HG03095 (cell line): ENCODE results near the gene TIMP3.
"Not testable (repeated sequence)": the region's sequence is repeated elsewhere in the genome, so short reads cannot be mapped to it uniquely, and the experiment has no call there.

ENCODE experiments used
- ATAC-seq: cut with Tn5 transposase; IDR thresholded peaks from one replicate; pipeline ENCODE4 v1.9.1; 2021; ENCODE audit warnings: moderate library complexity; ENCODE audit not compliant: unreplicated experiment

TIMP3 gene

DNA sequence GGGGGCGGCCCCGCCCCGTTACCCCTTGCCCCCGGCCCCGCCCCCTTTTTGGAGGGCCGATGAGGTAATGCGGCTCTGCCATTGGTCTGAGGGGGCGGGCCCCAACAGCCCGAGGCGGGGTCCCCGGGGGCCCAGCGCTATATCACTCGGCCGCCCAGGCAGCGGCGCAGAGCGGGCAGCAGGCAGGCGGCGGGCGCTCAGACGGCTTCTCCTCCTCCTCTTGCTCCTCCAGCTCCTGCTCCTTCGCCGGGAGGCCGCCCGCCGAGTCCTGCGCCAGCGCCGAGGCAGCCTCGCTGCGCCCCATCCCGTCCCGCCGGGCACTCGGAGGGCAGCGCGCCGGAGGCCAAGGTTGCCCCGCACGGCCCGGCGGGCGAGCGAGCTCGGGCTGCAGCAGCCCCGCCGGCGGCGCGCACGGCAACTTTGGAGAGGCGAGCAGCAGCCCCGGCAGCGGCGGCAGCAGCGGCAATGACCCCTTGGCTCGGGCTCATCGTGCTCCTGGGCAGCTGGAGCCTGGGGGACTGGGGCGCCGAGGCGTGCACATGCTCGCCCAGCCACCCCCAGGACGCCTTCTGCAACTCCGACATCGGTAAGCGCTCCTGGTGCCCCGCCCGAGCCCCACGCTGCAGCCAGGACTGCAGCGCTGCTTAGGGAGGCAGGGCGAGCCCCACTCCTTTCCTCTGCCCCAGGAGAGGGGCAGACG, at the start of gene TIMP3:
TSS of gene TIMP3 (plus strand) at position 169 of the 700 bp plus-strand sequence. CDS start at position 466, 297 bp downstream.
- no peak for ATAC-seq

DNA sequence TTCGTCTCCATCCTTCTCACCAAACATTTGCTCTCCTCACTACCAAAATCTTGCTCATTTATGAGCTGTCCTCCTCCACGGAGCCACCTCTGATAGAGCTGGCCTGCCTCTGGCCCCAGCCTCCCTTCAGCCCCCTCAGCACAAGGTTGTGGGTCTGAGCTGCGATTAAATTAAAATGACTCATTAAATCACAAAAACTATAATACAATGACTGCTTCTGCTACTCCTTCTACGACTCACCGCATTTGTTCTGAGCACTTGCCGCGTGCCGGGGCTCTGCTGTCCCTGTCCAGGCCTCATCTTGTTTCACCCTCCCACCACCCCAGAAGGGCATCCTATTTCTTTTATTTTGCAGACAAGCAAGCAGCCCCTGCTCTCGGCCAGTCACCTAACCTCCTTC, 49.2 kb upstream of the TIMP3 start:
- no peak for ATAC-seq

- ATAC-seq = no peak
Observed at GRCh38 chr22:32752816-32753520, 48.5 kb upstream of the TIMP3 start.

GRCh38 chr22:32753591-32753990, 47.9 kb upstream of the TIMP3 start:
- ATAC-seq = no peak

DNA sequence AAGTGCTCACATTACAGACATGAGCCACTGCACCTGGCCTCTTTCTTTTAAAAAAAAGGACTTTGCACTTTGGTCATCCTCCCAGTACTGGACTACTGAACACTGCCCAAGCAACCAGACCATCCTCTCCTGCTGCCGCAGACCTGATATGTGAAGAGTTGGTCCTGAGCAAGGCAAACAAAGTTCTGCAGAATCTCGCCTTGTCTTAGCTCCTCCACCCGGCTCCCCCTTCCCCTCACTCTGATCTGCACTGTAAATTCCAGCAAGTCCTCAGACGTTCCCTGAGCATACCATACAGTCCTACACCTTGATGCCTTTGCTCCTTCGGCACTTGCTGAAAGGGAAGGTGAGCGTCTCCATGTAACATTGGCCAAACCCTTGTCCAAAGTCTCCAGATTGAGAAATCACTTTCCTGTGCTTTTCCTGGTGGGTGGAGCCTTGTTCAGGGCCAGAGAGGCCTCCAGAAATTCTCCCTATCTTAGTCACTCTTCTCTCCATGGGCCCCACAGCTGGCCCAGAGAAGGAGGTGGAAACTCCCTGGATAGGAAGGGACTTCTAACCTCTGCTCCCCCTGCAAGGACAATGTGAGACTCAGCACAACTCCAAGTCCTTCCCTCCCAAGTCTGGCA, 47.0 kb upstream of the TIMP3 start:
- ATAC-seq = no peak

DNA sequence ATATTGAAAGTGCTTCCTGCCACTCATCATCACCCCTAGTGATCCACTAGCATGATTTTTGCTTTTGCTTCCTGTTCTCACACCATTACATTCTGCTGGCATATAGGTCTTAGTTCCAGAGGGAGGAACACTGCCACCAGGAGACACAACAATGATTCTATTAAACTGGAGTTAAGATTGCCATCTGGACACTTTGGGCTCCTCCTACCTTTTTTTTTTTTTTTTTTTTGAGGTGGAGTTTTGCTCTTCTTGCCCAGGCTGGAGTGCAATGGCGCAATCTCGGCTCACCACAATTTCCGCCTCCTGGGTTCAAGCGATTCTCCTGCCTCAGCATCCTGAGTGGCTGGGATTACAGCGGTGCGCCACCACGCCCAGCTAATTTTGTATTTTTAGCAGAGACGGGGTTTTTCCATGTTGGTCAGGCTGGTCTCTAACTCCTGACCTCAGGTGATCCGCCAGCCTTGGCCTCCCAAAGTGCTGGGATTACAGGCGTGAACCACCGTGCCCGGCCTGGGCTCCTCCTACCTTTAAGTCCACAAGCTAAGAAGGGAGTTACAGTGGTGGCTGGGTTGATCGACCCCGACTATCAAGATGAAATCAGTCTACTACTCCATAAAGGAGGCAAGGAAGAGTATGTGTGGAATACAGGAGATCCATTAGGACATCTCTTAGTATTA, 44.3 kb upstream of the TIMP3 start:
- ATAC-seq = not testable (repeated sequence)

DNA sequence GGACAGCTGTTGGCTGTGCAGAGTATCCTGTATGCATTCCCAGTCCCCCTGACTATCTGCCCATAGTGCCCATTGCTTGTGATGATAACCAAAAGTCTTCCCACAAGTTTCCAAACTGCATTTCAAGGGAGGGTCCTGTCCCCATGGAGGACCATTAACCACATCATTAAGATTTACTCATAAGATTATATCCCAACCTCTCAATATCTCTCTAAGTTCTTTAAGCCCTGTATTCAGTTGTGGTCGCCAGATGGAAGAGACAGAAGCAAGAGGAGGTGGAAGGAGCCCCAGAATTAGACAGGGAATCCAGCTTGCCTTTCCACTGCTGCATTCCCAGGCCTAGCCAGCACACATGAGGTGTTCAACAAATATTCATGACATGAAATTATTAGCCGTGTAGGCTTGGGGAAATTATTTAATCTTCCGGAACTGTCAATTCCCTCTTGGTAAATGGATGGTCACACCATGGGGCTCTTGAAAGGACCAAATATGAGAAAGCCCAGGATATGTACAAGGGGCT, 42.6 kb upstream of the TIMP3 start:
- no peak for ATAC-seq

GRCh38 chr22:32760396-32760795, 41.1 kb upstream of the TIMP3 start:
- ATAC-seq = no peak

GRCh38 chr22:32760815-32761214, 40.7 kb upstream of the TIMP3 start:
- ATAC-seq = no peak

DNA sequence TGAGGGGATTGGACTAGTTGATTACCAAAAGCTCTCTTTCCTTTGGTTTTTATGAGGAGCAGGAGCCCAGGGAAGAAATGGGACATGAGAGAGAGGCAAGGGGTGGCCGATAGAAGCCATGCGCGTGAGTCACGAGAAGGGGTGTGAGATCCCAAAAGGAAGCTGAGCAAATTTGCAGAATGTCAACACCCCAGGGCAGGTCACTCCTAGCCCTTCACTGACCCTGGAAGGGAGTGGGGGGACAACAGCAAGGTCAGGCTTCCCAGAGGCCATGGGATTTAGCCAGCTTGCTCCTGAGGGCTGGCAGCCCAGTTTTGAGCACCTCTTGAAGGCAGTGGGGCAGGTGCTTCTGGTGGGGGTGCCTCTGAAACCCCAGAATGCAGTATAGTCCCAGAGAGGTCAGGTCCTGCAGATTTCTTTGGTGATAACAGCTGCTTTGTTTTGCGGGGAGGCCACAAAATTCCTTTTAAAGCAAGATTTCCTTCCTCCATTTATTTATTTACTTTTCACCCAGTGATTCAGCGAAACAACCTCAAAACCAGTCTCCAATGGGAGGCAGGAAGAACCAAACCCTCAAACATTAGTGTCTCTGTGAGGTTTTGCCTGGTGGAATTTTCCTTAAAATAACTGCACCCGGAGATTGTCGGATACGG, 40.1 kb upstream of the TIMP3 start:
- no peak for ATAC-seq

- no peak for ATAC-seq
Observed at GRCh38 chr22:32764330-32765131, 37.0 kb upstream of the TIMP3 start.

GRCh38 chr22:32765132-32765618, 36.3 kb upstream of the TIMP3 start:
- ATAC-seq = no peak

GRCh38 chr22:32771756-32772155, 29.7 kb upstream of the TIMP3 start:
- no peak for ATAC-seq

DNA sequence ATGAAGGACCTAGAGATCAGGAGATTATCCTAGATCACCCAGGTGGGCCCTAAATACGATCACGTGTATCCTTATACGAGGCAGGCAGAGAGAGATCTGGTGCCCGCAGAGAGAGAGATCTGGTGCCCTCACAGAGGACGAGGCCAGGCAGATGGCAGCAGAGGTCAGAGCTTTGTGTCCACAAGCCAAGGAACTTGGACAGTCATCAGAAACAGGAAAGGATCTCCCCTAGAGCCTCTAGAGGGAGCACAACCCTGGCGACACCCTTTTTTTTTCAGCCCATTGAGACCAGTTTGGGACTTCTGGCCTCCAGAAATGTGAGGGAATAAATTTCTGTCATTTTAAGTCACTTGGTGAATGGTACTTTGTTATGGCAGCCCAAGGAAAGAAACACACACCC, 25.5 kb upstream of the TIMP3 start:
- no peak for ATAC-seq

DNA sequence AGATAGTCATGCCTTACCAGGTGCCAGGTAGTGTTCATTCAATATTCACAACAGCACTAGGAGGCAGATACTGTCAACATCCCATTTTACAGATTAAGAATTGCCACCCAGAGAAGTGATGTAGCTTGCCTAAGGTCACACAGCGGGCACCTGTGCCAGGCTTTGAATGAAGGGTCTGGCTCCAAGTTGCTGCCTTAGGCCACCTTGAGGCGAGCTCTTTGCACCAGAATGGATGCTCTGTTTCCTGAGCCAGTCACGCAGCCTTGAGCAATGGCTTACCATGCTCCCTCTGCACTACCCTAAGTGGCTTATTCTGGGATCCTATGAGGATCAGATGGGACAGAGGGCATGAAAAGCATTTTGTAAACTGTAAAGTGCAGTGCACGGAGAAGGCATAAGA, 25.1 kb upstream of the TIMP3 start:
- ATAC-seq = no peak

DNA sequence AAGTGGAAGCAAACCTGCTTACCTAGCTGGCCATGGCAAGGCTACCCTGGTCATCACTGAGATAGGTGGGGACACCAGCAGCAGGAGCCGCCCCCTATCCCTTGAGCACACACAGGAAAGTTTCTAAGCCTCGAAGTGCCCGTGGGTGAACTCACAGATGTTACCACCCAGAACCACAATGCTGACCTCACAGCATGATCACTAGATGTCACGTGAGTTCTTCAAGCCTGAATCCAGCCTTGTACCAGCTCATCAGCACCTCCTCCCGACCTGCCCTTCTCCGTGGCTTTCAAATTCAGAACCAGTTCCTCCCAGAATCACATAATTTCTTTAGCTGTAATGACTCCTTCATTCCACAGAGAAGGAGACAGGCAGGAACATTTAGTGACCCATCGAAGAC, 24.7 kb upstream of the TIMP3 start:
- ATAC-seq = no peak

GRCh38 chr22:32777987-32778386, 23.5 kb upstream of the TIMP3 start:
- ATAC-seq = no peak

GRCh38 chr22:32780726-32781310, 20.7 kb upstream of the TIMP3 start:
- no peak for ATAC-seq

GRCh38 chr22:32781695-32782094, 19.8 kb upstream of the TIMP3 start:
- ATAC-seq = no peak
